Measurements from ENCODE around the gene LINC01488.

Gene LINC01488

GRCh38 chr11:69524291-69524882, 42.9 kb downstream of the LINC01488 start:
- in situ Hi-C loops (cut with MboI; ENCODE audit: low sequenced_read_pairs): no loop called here

- in situ Hi-C loops (cut with MboI; ENCODE audit: low sequenced_read_pairs): no loop called here
These were observed 43.5 kb downstream of the LINC01488 start for GRCh38 chr11:69524991-69525411.

DNA sequence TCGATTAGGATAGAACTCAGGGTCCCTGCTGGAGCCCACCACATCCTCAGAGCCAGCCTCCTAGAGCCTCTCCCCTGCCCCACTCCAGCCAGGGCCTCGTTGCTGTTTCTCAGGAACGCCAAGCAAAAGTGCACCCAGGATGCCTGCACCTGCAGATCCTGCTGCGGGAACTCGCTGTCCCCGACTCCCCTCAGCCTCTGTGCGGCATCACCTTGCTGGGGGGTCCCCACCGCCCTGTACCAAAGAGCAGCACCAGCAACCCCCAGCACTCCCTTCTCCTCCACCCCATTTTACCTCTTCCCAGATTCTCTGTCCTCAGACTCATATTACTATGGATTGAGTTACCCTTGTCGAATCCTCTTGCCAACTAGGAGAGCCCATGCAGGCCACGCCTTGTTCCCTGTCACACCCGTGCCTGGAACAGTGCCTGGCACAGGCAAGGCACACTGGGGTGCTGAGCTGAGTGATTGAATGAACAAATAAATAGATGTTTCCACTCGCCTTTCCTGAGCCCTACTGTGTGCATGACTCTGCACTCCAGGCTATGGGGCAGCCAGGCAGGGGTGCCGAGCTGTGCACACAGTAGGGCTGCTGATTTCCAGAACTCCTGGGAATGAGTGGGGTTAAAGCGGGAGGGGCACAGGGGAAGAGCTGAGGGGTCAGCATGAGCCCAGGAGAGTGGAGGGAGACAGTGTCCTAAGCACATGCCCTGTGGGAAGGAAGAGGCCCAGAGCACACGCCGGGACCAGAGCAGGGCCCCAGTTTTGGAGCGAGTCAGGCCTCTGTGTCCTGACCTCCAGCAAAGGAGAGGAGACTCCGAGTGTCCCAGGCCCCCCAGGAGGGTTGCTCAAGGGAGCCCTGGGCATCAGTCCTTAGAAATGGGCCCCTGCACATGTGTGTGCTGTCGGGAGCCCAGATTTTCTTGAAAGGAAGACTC, 44.3 kb downstream of the LINC01488 start:
- in situ Hi-C loops (cut with MboI; ENCODE audit: low sequenced_read_pairs): no loop called here

GRCh38 chr11:69526453-69526810, 45.0 kb downstream of the LINC01488 start:
- in situ Hi-C loops (cut with MboI; ENCODE audit: low sequenced_read_pairs): no loop called here

DNA sequence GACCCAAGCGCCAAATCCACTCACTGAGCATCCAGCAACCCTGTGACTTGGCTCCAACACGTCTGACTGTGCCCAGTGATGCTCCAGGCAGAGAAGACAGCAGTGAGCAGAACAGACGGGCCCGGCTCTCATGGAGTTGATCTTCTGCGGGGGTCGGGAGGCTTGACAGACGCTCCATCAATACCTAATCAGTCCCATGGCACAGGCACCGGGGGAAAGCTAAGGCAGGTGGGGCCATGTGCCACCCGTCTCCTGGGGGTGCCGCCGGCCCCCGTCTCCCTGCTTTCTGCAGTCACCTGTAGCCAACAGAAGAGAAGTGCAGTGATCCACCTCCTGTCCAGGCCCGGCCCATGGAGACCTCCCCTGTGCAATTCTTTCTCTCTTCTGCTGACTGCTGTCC, 47.5 kb downstream of the LINC01488 start:
- in situ Hi-C loops (cut with MboI; ENCODE audit: low sequenced_read_pairs): no loop called here

GRCh38 chr11:69530278-69531070, 49.0 kb downstream of the LINC01488 start:
- in situ Hi-C loops (cut with MboI; ENCODE audit: low sequenced_read_pairs): no loop called here

- in situ Hi-C loops (cut with MboI; ENCODE audit: low sequenced_read_pairs): no loop called here
These were observed 49.7 kb downstream of the LINC01488 start for GRCh38 chr11:69531071-69531716.

GRCh38 chr11:69531717-69532088, 50.2 kb downstream of the LINC01488 start:
- in situ Hi-C loops (cut with MboI; ENCODE audit: low sequenced_read_pairs): no loop called here

- in situ Hi-C loops (cut with MboI; ENCODE audit: low sequenced_read_pairs): no loop called here
These were observed 52.1 kb downstream of the LINC01488 start for GRCh38 chr11:69533296-69534165.

- in situ Hi-C loops (cut with MboI; ENCODE audit: low sequenced_read_pairs): no loop called here
These were observed 52.7 kb downstream of the LINC01488 start for GRCh38 chr11:69534166-69534530.

DNA sequence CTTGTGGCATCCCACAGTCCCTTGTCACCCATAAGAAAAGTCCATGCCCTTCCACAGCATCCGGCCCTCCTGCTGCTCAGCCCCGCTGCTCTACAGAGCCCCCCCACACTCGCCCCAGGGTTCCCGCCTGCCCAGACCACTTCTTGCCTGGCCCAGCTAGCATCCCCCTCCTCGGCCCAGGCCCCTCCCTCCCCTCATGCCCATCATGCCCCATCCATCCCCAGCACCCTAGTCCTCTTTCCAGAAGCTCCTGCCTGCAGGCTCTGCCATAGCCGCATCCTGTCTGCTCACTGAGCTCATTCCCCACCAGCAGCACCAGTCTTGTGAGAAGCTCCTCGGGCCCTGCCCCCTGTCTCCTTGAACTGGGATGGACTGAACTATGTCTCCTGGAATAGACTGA, 54.4 kb downstream of the LINC01488 start:
- in situ Hi-C loops (cut with MboI; ENCODE audit: low sequenced_read_pairs): no loop called here

- in situ Hi-C loops (cut with MboI; ENCODE audit: low sequenced_read_pairs): no loop called here
These were observed 54.9 kb downstream of the LINC01488 start for GRCh38 chr11:69536406-69536805.

DNA sequence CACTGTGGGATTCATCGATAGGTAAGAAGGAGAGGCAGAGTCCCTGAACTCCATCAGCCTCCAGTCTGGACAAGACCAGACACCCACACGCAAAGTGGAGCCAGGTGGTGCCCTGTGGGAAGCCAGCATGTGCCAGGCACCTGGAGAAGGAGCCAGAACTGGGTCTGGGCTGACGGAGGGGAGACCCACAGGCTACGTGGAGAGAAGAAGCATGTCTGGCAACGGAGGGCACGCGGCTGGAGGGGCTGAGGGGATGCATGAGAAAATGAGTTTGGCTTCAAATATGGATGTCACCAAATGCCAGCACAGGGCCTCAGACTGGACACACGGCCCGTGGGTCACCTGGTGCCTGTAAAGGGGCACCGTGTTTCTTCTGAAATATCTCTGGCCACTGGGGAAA, 55.7 kb downstream of the LINC01488 start:
- in situ Hi-C loops (cut with MboI; ENCODE audit: low sequenced_read_pairs): no loop called here

DNA sequence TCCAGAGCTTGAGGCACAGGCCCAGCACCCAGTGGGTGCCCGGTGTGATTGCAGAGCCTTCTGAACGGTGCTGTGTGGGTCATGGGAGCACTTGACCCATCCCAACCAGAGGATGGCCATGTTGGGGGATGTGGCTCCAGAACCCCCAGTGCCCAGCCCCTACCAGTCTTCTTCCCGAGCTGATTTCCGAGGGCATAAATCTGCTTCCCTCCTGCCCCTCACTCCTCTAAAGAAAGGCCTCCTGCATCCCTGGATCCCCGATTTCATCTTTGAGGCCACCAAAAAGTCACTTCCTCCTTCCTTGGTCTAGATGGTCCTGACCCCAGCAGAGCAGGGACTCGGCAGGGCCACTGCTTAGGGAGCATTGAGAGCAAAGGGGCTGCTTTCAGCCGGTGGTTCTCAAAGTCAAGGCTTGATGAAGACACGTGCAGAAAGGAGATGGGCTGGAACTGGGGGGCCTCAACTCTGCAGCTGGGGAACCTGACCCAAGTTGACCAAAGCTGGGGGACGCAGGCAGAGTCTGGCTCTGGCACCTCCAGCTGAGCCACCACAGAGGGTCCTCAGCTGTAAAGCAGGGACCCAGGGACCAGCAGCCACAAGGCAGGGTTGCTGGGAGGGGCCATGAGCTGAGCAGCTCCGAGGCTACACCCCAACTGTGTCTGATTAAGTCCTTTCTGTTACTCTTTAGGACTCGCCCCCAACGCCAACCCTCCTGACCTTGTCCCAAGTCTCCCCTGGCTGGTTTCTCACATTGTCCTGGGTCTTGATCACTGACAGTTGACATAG, 56.6 kb downstream of the LINC01488 start:
- in situ Hi-C loops (cut with MboI; ENCODE audit: low sequenced_read_pairs): no loop called here

GRCh38 chr11:69538854-69539253, 57.4 kb downstream of the LINC01488 start:
- in situ Hi-C loops (cut with MboI; ENCODE audit: low sequenced_read_pairs): no loop called here

GRCh38 chr11:69539416-69540117, 58.1 kb downstream of the LINC01488 start:
- in situ Hi-C loops (cut with MboI; ENCODE audit: low sequenced_read_pairs): no loop called here

DNA sequence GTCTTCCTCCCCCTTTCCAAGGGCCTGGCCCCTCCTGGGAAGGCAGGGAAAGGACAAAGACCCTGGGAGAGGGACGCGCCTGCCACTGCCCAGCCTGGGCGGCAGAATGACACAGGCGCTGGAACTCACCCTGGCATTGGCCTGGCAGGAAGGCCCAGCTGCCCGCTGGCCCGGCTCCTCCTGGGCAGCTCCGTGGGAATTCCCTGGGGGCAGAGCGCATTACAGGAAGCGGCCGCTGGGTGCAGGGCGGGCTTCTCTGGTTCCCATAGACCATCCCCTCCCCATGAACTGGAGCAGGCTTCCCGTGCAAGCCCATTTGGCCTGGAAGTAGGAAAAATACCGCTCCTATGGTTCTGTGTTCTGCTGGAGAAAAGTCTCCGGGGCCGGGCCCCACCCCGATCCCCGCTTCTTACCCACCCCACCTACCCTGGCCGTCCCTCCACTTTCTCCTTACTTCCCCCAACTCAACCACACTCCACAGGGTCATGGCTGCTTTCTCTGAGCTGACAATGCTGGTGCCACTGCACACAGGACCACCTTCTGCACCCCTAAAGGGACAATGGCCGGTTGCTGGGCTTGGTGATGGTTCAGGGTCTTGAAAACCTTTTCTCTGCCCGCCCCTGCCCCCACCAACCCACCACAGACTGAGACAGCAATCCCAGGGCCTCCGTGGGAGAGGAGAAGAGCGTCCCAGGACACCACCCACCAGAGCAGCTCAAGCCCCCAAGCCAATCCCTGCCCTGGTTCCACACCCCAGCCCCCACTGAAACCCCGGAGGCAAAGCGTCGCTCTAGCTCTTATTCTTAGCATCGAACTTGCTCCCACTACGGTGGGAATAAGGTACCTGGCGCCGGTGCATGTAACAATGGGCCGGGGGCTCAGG, 58.9 kb downstream of the LINC01488 start:
- in situ Hi-C loops (cut with MboI; ENCODE audit: low sequenced_read_pairs): no loop called here

DNA sequence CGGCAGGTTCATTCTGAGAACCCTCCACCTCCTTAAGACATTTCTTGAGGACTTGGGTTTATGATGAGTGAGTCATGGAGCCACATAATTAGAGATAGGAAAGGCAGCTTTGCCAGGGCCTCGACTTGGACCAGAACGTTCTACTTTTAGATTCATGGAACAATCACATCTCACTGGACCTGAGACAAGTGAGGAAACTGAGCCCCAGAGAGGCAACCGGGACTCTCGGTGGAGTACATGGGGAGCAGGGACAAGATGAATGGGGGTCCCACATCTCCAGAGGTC, 59.5 kb downstream of the LINC01488 start:
- in situ Hi-C loops (cut with MboI; ENCODE audit: low sequenced_read_pairs): no loop called here

Measured in HL-60/S4 treated with retinoic acid at 250 ng/mL for 4 days and 3 days (cell line).